PC-3 (cell line): ENCODE measurements around the gene ZNF487. TPM values are rescaled to one million over a fixed set of nuclear protein-coding genes. Genes with fewer than 3 reads are reported as not detected.

ENCODE experiments used
- ATAC-seq: fragments of 200-7000 bp; cut with Tn5 transposase; 2 replicates; pipeline ENCODE4 v1.9.1; 2020; ENCODE audit warnings: mild to moderate bottlenecking, moderate library complexity
- BruUV-seq: library from RNA; stranded (reverse); fragments of 400-500 nt; replicated peaks from 2 replicates; lab custom pipeline; 2021; lab: Mats Ljungman, UMichigan
- CTCF ChIA-PET: fragments of 300-600 bp; sonication (Branson Sonifier 250); formaldehyde crosslinking; loops from one replicate; lab custom pipeline; 2022; ENCODE audit warnings: antibody characterized with exemption; lab: Charles Lee
- POLR2A ChIA-PET: fragments of 300-600 bp; sonication (Branson Sonifier 250); formaldehyde crosslinking; loops from one replicate; lab custom pipeline; 2022; ENCODE audit warnings: antibody characterized with exemption; ENCODE audit not compliant: unreplicated experiment; lab: Charles Lee
- DNase-seq: peaks from one replicate; pipeline ENCODE4 v3.0.0-alpha.2; 2015
- H2AFZ ChIP-seq: fragments of 300-600 bp; sonication (generic); 2 replicates; pipeline ENCODE4 v1.6.0; 2016; ENCODE audit warnings: antibody characterized with exemption, low read length
- H3F3A ChIP-seq: fragments of 300-600 bp; sonication (generic); one replicate; pipeline ENCODE4 v1.6.0; 2017; ENCODE audit warnings: antibody characterized with exemption, low read length, control low read depth, mild to moderate bottlenecking; ENCODE audit not compliant: unreplicated experiment
- H3K27ac ChIP-seq: fragments of 300-600 bp; sonication (generic); 2 replicates; pipeline ENCODE4 v1.5.1; 2016; ENCODE audit warnings: mild to moderate bottlenecking, low read length
- H3K27me3 ChIP-seq: fragments of 300-600 bp; sonication (generic); 2 replicates; pipeline ENCODE4 v1.6.1; 2016; ENCODE audit warnings: low read length, mixed read lengths
- H3K36me3 ChIP-seq: fragments of 300-600 bp; sonication (generic); 2 replicates; pipeline ENCODE4 v1.6.1; 2016; ENCODE audit warnings: low read depth, mixed run types, low read length, mixed read lengths
- H3K4me1 ChIP-seq: fragments of 300-600 bp; sonication (generic); 2 replicates; pipeline ENCODE4 v1.5.1; 2016; ENCODE audit warnings: low read length; ENCODE audit not compliant: insufficient read depth
- H3K4me2 ChIP-seq: fragments of 300-600 bp; sonication (generic); 2 replicates; pipeline ENCODE4 v1.6.0; 2016; ENCODE audit warnings: low read length
- H3K4me3 ChIP-seq: fragments of 300-600 bp; sonication (generic); 2 replicates; pipeline ENCODE4 v1.5.1; 2016; ENCODE audit warnings: mild to moderate bottlenecking, low read length, mixed read lengths
- H3K79me2 ChIP-seq: fragments of 300-600 bp; sonication (generic); 2 replicates; pipeline ENCODE4 v1.6.1; 2017; ENCODE audit warnings: low read length, mixed read lengths
- H3K9ac ChIP-seq: fragments of 300-600 bp; sonication (generic); 2 replicates; pipeline ENCODE4 v1.6.0; 2016; ENCODE audit warnings: mild to moderate bottlenecking, low read length
- H3K9me2 ChIP-seq: fragments of 300-600 bp; sonication (generic); replicated peaks from 2 replicates; pipeline ENCODE4 v1.6.1; 2016; ENCODE audit warnings: mixed run types, low read length, mixed read lengths
- H3K9me3 ChIP-seq: fragments of 300-600 bp; sonication (generic); 2 replicates; pipeline ENCODE4 v1.6.1; 2016; ENCODE audit warnings: low read length, mixed read lengths
- H4K20me1 ChIP-seq: fragments of 300-600 bp; sonication (generic); 2 replicates; pipeline ENCODE4 v1.6.1; 2016; ENCODE audit warnings: low read length, mixed read lengths
- EZH2 ChIP-seq: fragments of 300-600 bp; sonication (generic); IDR thresholded peaks from one replicate; pipeline ENCODE4 v1.6.1; 2017; ENCODE audit warnings: antibody characterized with exemption, mild to moderate bottlenecking, low read length; ENCODE audit not compliant: unreplicated experiment
- EZH2phosphoT487 ChIP-seq: fragments of 300-600 bp; sonication (generic); IDR thresholded peaks from 2 replicates; pipeline ENCODE4 v1.6.1; 2018; ENCODE audit warnings: mild to moderate bottlenecking, antibody characterized with exemption, low read length, borderline replicate concordance
- intact Hi-C: fragments of 100-400 bp; cut with micrococcal nuclease; formaldehyde crosslinking; loops from 2 replicates; pipeline ENCODE4 v1.9.0; 2023
- total RNA-seq: library from RNA; depleted of rRNA; stranded (reverse); fragments of >200 nt; gene quantifications from 2 replicates; pipeline ENCODE4 v1.2.3, GENCODE V29; 2014
- TF ChIP-seq, protein P1 (sequence below): fragments of 300-600 bp; sonication (generic); conservative IDR thresholded peaks from 2 replicates; pipeline ENCODE4 v1.5.1; 2017; ENCODE audit warnings: antibody characterized with exemption, low read depth, mild to moderate bottlenecking, low read length

Gene ZNF487
- total RNA-seq, 1 experiment from 2014 or later, result 9.4 TPM

DNA sequence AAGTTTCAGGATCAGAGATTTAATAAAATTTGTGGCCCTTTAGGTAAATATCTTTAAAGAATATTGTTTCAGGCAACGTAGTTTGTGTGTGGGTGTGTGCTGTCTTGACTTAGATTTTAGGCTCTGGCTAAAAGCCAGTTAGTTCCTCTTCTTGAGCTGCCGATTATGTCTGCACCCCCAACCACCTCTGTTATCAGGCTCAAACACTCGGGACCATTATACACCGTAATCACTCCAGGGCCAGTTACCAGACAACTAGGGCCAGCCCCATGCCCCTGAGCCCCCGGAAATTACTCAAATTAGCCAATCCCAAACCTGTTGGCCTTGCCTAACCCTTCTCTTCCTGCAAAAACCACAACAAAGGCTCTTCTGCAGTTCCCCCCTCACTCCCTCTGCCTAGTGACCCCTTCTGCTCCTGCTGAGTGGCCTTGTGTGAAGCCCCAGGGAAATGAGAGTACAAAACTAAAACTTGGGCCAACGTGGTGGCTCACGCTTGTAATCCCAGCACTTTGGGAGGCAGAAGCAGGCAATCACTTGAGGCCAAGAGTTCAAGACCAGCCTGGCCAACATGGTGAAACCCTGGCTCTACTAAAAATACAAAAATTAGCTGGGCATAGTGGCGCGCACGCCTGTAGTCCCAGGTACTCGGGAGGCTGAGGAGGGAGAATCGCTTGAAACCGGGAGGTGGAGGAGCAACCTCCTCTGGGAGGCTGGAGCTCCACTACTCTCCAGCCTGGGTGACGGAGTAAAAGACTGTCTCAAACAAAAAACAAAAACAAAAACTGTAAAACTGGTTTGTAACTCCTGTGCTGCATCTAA is 18.8 kb upstream of the ZNF487 start:
- POLR2A ChIA-PET, result no interaction called here

DNA sequence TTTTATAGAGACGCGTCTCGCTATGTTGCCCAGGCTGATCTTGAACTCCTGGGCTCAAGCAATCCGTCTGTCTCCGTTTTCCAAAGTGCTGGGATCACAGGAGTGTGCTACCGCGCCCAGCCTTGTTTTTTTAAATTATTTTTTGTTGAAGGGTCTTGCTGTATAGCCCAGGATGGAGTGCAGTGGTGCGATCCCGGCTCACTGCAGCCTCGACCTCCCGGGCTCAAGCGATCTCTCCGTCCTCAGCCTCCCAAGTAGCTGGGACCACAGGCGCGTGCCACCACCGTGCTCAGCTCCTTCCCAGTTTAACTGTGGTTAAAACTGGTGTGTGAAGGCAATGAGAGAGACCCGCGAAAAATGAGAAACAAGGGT is 16.9 kb upstream of the ZNF487 start:
- no peak for ATAC-seq
- Histone ChIP-seq H3F3A (peaks cover 7% of the 10 kb centered on the region), H3K27ac (peak overlapping the region; percentile 68), H2AFZ (peak overlapping the region; percentile 92), H3K4me2 (peak overlapping the region; percentile 91), H3K9me2 (no peaks in the 10 kb centered on the region), H3K9ac (peak overlapping the region; percentile 82), H3K4me3 (peak overlapping the region; percentile 71), H3K27me3 (no peaks in the 10 kb centered on the region), H3K36me3 (no peaks in the 10 kb centered on the region), H3K79me2 (no peaks in the 10 kb centered on the region), H3K4me1 (peaks cover 14% of the 10 kb centered on the region), H3K9me3 (no peaks in the 10 kb centered on the region), H4K20me1 (no peaks in the 10 kb centered on the region)
- TF ChIP-seq, protein P1, sequence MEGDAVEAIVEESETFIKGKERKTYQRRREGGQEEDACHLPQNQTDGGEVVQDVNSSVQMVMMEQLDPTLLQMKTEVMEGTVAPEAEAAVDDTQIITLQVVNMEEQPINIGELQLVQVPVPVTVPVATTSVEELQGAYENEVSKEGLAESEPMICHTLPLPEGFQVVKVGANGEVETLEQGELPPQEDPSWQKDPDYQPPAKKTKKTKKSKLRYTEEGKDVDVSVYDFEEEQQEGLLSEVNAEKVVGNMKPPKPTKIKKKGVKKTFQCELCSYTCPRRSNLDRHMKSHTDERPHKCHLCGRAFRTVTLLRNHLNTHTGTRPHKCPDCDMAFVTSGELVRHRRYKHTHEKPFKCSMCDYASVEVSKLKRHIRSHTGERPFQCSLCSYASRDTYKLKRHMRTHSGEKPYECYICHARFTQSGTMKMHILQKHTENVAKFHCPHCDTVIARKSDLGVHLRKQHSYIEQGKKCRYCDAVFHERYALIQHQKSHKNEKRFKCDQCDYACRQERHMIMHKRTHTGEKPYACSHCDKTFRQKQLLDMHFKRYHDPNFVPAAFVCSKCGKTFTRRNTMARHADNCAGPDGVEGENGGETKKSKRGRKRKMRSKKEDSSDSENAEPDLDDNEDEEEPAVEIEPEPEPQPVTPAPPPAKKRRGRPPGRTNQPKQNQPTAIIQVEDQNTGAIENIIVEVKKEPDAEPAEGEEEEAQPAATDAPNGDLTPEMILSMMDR, result no peak
- TF ChIP-seq EZH2 (no peak), EZH2phosphoT487 (no peak)
- no peak for DNase-seq
- intact Hi-C loops, result loop anchor here (1.0 kb wide), 1 partner anchor 11 kb away; the partner anchor contains the start of gene HNRNPF
- TSS peak; percentile 69 for BruUV-seq
- ChIA-PET POLR2A (interaction anchor here (0.6 kb wide), 1 partner anchor 11 kb away, joined by 3 read pairs; the partner anchor contains the start of gene HNRNPF), CTCF (no interaction called here)

More for the DNA sequence above, 18.8 kb upstream of the ZNF487 start:
- intact Hi-C loops, result no loop called here
- H3K4me1 ChIP-seq, result peaks cover 14% of the 10 kb centered on the region
- no peaks in the 10 kb centered on the region for H3K27me3 ChIP-seq
- H2AFZ ChIP-seq, result no peak overlapping the region
- peaks cover 7% of the 10 kb centered on the region for H3F3A ChIP-seq
- H3K4me2 ChIP-seq, result no peak overlapping the region
- no peaks in the 10 kb centered on the region for H3K36me3 ChIP-seq
- ATAC-seq (no peak), DNase-seq (no peak)
- no peaks in the 10 kb centered on the region for H4K20me1 ChIP-seq
- no peak overlapping the region for H3K9ac ChIP-seq
- no peaks in the 10 kb centered on the region for H3K9me3 ChIP-seq
- no peak for TF ChIP-seq EZH2phosphoT487
- no peak for TF ChIP-seq EZH2
- TF ChIP-seq, protein P1, result no peak
- no peak overlapping the region for H3K4me3 ChIP-seq
- CTCF ChIA-PET, result no interaction called here
- no peaks in the 10 kb centered on the region for H3K9me2 ChIP-seq
- H3K79me2 ChIP-seq, result no peaks in the 10 kb centered on the region
- no TSS peak for BruUV-seq
- H3K27ac ChIP-seq, result no peak overlapping the region
